Lower lobe of right lung (tissue), 2 donors: ENCODE results near the gene UBE2E3. TPM values are rescaled to one million over a fixed set of nuclear protein-coding genes. Genes with fewer than 3 reads are reported as not detected.
A peak's percentile ranks its signal among the peaks of the same experiment; 100 is the strongest.

Source experiments
- ATAC-seq, 2 donors: fragments of 200-7000 bp; cut with Tn5 transposase; one replicate each; pipeline ENCODE4 v1.9.1; 2020 to 2022; ENCODE audit warnings: mild to moderate bottlenecking in 2 of 2, moderate library complexity in 2 of 2
- DNase-seq: peaks from one replicate; pipeline ENCODE4 v3.0.0-alpha.2; 2020
- H3K27ac ChIP-seq: fragments of 200-600 bp; one replicate; pipeline ENCODE4 v1.8.0; 2022
- H3K27me3 ChIP-seq: fragments of 200-600 bp; one replicate; pipeline ENCODE4 v1.8.0; 2022; ENCODE audit warnings: low read depth
- H3K36me3 ChIP-seq: fragments of 200-600 bp; one replicate; pipeline ENCODE4 v1.8.0; 2022; ENCODE audit warnings: mild to moderate bottlenecking
- H3K4me1 ChIP-seq: fragments of 200-600 bp; one replicate; pipeline ENCODE4 v1.8.0; 2022
- H3K4me3 ChIP-seq: fragments of 200-600 bp; one replicate; pipeline ENCODE4 v1.8.0; 2022; ENCODE audit warnings: mild to moderate bottlenecking
- H3K9me3 ChIP-seq: fragments of 200-600 bp; one replicate; pipeline ENCODE4 v1.8.0; 2022
- intact Hi-C: fragments of 100-400 bp; cut with DNase I; formaldehyde crosslinking; loops from one replicate; pipeline ENCODE4 v1.11.0; 2022
- total RNA-seq: library from RNA; stranded (reverse); fragmentation: NEBNext Ultra II Directional; extraction: Animal tissue kit (Norgen Biotek cat#: 25700); gene quantifications from one replicate; pipeline ENCODE4 v1.2.1, GENCODE V29; 2021
- TF ChIP-seq, protein P1 (sequence below): fragments of 200-600 bp; IDR thresholded peaks from one replicate; pipeline ENCODE4 v1.8.0; 2022; ENCODE audit warnings: antibody characterized with exemption, mild to moderate bottlenecking
- donor health status: DM: no; HTN: yes; CAD: no; lungs with severe emphysema.

UBE2E3 gene
- total RNA-seq, 1 donor from 2014 or later, result 39.7 TPM

DNA sequence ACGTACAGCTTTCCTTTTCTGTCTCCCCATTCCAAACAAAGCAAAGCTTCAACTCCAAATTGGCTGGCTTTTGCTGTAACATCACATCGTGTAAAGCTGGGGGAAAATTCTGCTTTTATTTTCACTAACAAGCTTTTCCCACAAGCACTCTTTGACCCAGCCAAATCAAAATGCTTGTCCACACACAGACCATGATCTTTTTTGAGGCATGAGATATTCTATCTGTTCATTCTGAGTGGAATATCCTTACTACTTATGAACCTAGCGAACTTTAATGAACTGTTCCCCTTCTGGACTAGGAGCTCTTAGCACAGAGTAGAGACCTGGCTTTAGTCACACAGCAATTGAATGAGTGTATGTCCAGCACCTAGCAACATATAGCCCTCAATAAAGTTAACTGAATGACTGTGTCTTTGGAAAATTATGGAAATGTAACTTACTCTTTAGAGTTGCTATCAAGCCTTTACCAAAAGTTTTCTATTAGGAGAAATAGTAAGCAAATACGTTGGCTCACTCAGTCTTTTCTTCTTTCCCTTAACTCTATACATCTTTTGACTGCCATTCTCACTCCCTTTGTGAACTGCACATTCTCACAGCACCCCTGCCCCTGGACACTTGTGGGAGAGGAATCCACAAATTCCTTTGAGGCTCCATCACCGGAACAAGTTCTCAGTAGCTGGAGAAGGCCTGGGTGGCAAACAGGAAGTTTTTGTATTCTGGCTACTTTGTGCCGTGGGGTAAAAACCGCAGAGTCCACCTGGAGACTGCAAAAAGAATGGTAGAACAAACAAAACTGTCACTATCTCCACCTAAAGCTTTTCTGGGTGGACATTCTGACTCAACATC, 1.3 kb upstream of the UBE2E3 start:
- Histone ChIP-seq H3K27me3 (no peaks in the 10 kb centered on the region), H3K36me3 (no peaks in the 10 kb centered on the region), H3K27ac (peak overlapping the region; percentile 85), H3K4me1 (peaks cover 26% of the 10 kb centered on the region), H3K4me3 (peak overlapping the region; percentile 71), H3K9me3 (no peaks in the 10 kb centered on the region)
- DNase-seq (no peak), ATAC-seq (no peak)
- intact Hi-C loops, result no loop called here
- TF ChIP-seq, protein P1, sequence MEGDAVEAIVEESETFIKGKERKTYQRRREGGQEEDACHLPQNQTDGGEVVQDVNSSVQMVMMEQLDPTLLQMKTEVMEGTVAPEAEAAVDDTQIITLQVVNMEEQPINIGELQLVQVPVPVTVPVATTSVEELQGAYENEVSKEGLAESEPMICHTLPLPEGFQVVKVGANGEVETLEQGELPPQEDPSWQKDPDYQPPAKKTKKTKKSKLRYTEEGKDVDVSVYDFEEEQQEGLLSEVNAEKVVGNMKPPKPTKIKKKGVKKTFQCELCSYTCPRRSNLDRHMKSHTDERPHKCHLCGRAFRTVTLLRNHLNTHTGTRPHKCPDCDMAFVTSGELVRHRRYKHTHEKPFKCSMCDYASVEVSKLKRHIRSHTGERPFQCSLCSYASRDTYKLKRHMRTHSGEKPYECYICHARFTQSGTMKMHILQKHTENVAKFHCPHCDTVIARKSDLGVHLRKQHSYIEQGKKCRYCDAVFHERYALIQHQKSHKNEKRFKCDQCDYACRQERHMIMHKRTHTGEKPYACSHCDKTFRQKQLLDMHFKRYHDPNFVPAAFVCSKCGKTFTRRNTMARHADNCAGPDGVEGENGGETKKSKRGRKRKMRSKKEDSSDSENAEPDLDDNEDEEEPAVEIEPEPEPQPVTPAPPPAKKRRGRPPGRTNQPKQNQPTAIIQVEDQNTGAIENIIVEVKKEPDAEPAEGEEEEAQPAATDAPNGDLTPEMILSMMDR, result no peak

DNA sequence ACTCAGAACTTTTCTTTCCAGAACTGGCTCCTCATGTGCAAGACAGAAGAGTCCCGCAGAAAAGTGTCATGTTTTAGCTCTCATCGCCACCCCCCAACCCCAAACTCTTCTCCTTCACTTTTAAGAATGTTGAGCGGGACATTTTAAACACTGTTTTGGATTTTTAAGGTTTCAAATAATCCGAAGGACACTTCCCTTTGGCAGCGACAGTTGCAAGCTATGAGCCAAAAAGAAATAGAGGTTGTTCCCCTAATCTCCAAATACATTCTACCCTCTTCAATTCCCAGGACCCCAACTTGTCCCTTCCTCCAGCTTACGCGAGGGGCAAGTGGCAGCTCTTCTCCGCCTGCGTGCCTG, 678 bp upstream of the UBE2E3 start:
- peak overlapping the region; percentile 71 for H3K4me3 ChIP-seq
- H3K9me3 ChIP-seq, result no peaks in the 10 kb centered on the region
- no peaks in the 10 kb centered on the region for H3K36me3 ChIP-seq
- ATAC-seq (no peak), DNase-seq (no peak)
- TF ChIP-seq, protein P1, result no peak
- no peaks in the 10 kb centered on the region for H3K27me3 ChIP-seq
- intact Hi-C loops, result no loop called here
- H3K27ac ChIP-seq, result peak overlapping the region; percentile 85
- peaks cover 31% of the 10 kb centered on the region for H3K4me1 ChIP-seq

DNA sequence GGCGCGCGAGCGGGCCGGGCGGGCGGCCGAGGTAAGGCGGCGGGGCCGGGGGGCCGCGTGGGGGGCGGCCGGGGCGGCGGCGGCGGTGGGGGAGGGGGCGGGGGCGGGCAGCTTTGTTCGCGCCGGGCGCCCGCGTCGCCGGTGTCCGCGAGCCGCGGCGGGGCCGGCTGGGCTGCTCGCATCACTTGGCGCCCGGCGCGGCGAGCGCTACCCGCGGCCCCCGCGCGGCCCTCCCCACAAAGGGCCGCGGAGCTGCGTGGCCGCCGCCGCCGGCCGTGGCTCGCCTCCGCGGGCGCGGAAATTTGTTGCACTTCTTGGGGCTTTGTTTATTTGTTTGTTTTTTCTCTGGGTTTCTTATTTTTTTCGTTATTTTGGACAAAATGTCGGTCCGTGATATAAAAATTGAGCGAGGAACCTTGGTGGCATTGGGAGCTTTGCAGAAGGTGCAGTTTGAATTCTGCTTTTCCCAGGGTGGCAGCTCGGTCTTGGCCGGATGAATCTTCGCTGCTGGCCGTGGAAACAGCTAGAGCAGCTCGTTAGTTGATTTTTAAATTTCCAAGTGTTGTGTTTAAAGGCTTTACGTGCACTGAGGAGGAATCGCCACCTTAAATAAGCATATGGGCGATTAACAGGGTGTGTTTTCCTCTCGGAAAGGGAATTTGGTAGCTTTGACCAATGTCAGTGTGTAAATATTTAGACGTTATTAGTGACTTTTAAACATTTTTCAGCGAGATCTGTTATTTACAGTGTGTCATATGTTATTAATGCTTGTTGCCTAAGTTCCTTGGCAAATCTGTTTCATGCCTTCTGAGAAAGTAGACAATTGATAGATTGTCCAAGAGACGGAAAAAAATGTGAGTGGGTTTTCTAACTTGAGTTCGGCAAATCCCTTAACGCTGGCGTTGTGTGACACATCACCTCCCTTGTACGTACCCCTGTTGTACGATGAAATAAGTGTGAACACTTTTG, 822 bp downstream of the UBE2E3 start:
- TF ChIP-seq, protein P1, result no peak
- ATAC-seq (no peak), DNase-seq (peak; percentile 48)
- intact Hi-C loops, result no loop called here
- Histone ChIP-seq H3K9me3 (no peaks in the 10 kb centered on the region), H3K27ac (peak overlapping the region; percentile 77), H3K4me1 (peaks cover 46% of the 10 kb centered on the region), H3K4me3 (peak overlapping the region; percentile 70), H3K27me3 (no peaks in the 10 kb centered on the region), H3K36me3 (no peaks in the 10 kb centered on the region)

DNA sequence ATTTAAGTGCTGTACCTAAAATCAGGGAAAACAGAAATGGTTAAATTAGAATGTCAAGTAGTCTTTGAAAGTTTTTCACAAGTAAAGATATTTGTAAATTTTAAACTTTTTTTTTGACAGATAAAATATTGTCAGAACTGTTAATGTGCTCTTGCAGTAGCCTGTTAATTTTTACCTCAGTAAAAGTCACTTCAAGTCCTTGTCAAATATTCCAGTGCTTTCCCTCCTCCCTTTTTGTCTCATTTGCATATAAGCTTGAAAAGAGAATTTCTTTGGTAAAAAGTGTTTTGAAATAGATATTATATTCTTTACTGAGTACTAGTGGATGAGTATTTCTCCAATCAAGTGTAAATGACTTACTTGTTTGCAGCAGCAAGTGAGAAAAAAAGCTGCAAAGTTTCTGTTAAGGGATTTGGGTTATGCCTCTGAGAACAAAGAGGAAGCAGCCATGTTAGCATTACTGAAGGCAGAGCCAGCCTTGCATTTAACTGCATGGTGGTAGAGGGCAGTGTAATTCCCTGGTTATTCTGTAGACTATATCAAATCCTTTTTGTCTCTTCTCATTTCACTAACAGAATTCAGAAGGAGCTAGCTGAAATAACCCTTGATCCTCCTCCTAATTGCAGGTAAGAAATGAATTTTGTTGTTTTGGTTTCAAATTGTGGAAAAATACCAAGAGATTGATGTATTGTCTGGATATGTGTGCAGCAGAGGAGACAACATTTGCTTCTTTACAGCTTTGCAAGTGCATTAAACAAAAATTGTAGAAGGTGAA, 3.2 kb downstream of the UBE2E3 start:
- no peaks in the 10 kb centered on the region for H3K9me3 ChIP-seq
- peak in 1 of 2 donors; percentile 50 for ATAC-seq
- DNase-seq, result no peak
- peaks cover 46% of the 10 kb centered on the region for H3K4me1 ChIP-seq
- H3K36me3 ChIP-seq, result no peaks in the 10 kb centered on the region
- TF ChIP-seq, protein P1, result peak; percentile 21
- no peaks in the 10 kb centered on the region for H3K27me3 ChIP-seq
- intact Hi-C loops, result no loop called here
- H3K27ac ChIP-seq, result peak overlapping the region; percentile 26
- H3K4me3 ChIP-seq, result no peak overlapping the region

DNA sequence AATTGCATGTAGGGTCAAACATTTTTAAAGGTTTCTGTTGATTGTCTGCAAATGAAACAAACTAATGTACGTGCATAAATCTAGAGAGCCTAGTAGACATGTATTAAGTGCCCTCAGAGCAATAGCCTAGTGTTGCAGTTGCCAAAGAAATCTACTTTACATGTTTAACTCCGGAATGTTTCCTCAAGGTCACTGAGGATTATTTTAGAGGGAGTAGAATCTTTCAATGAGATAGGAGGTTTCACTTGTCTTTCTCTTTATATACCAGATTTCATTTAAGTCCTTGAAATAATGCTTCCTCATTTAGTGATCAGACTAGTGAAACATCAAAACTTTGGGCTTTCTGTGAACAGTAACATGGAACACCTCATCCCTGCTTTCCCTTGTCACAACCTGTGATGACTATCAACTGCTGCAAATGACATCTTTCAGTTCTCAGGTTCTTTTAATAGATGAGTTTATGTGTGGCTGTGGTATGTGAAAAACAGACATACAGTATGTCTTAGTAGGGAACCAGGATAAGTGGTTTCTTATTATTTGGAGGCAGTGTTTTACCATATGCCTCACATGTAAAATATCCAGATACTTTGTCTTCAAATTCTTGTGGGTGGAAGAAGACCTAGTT, 5.5 kb downstream of the UBE2E3 start:
- no peaks in the 10 kb centered on the region for H3K27me3 ChIP-seq

More for the DNA sequence above, 5.5 kb downstream of the UBE2E3 start:
- no peak overlapping the region for H3K27ac ChIP-seq
- intact Hi-C loops, result no loop called here
- H3K4me3 ChIP-seq, result no peak overlapping the region
- H3K9me3 ChIP-seq, result no peaks in the 10 kb centered on the region
- TF ChIP-seq, protein P1, result no peak
- no peak for DNase-seq
- no peak for ATAC-seq
- H3K36me3 ChIP-seq, result no peaks in the 10 kb centered on the region
- peaks cover 46% of the 10 kb centered on the region for H3K4me1 ChIP-seq
